Skin of body (tissue), 2 donors: ENCODE data around the gene CLEC14A. TPM values are rescaled to one million over a fixed set of nuclear protein-coding genes. Genes with fewer than 3 reads are reported as not detected.

ENCODE experiments used
- DNase-seq: peaks from one replicate; lab custom pipeline; 2025; lab: John Stamatoyannopoulos, UW
- total RNA-seq: library from RNA; depleted of rRNA; stranded (reverse); fragments of >200 nt; gene quantifications from one replicate; pipeline ENCODE4 v1.2.3, GENCODE V29; 2014

Gene CLEC14A
- total RNA-seq, 1 donor from 2014 or later = 15.0 TPM

- no peak for DNase-seq
Observed at GRCh38 chr14:38250331-38250730, 5.6 kb downstream of the CLEC14A start.

- DNase-seq = no peak
Observed at GRCh38 chr14:38248321-38249028, 7.4 kb downstream of the CLEC14A start.

GRCh38 chr14:38243696-38244240 is 12.1 kb downstream of the CLEC14A start:
- no peak for DNase-seq

- DNase-seq = no peak
Observed at GRCh38 chr14:38238878-38239277, 17.0 kb downstream of the CLEC14A start.

GRCh38 chr14:38238332-38238731 is 17.6 kb downstream of the CLEC14A start:
- DNase-seq = no peak

- DNase-seq = no peak
Observed at GRCh38 chr14:38233218-38233617, 22.7 kb downstream of the CLEC14A start.

- DNase-seq = no peak
Observed at GRCh38 chr14:38226366-38226765, 29.5 kb downstream of the CLEC14A start.

GRCh38 chr14:38225946-38226345 is 29.9 kb downstream of the CLEC14A start:
- no peak for DNase-seq

GRCh38 chr14:38224338-38224737 is 31.6 kb downstream of the CLEC14A start:
- DNase-seq = no peak

- no peak for DNase-seq
Observed at GRCh38 chr14:38221077-38221476, 34.8 kb downstream of the CLEC14A start.

- no peak for DNase-seq
Observed at GRCh38 chr14:38217553-38217952, 38.3 kb downstream of the CLEC14A start.

GRCh38 chr14:38213001-38213400 is 42.9 kb downstream of the CLEC14A start:
- no peak for DNase-seq

GRCh38 chr14:38212111-38212510 is 43.8 kb downstream of the CLEC14A start:
- DNase-seq = no peak

GRCh38 chr14:38211255-38211735 is 44.6 kb downstream of the CLEC14A start:
- DNase-seq = no peak

- no peak for DNase-seq
Observed at GRCh38 chr14:38210587-38211216, 45.2 kb downstream of the CLEC14A start.

GRCh38 chr14:38209572-38210557 is 46.0 kb downstream of the CLEC14A start:
- DNase-seq = no peak

- DNase-seq = peak; percentile 14
Observed at GRCh38 chr14:38208618-38209562, 47.0 kb downstream of the CLEC14A start.

GRCh38 chr14:38207736-38208617 is 47.9 kb downstream of the CLEC14A start, which contains the start of gene SSTR1:
Gene SSTR1 (plus strand): TSS chr14:38207904. CDS start chr14:38209390, 1,486 bp downstream.
- DNase-seq = no peak

- no peak for DNase-seq
Observed at GRCh38 chr14:38207377-38207735, 48.5 kb downstream of the CLEC14A start.
